Peyer's patch (tissue), 4 donors: Measurements from ENCODE around the gene RGS17.

Experiments used
- CTCF ChIP-seq, 6 experiments: fragments of 450-650 bp in 4 of 6; fragments of 200-600 bp in 2 of 6; sonication (generic) in 1 of 6; IDR thresholded peaks; one replicate each; pipeline ENCODE4 v1.5.1; 2017 to 2019; ENCODE audit warnings: antibody characterized with exemption in 6 of 6, mild to moderate bottlenecking in 3 of 6, moderate library complexity in 1 of 6
- POLR2A ChIP-seq, 2 donors: fragments of 450-650 bp; IDR thresholded peaks; one replicate each; pipeline ENCODE4 v1.5.1; 2017; ENCODE audit warnings: antibody characterized with exemption in 2 of 2, mild to moderate bottlenecking in 2 of 2, moderate library complexity in 2 of 2

GRCh38 chr6:152983637-152984512 is 147.2 kb downstream of the RGS17 start:
- no peak for TF ChIP-seq CTCF (IDR thresholded peaks at IDR 0.05)
- peak in 1 of 2 donors; percentile 5 for TF ChIP-seq POLR2A (IDR thresholded peaks at IDR 0.05)
